ENCODE measurements around the gene ZNF200.

- TF ChIP-seq TAF1 (IDR thresholded peaks at IDR 0.05; ENCODE audit: borderline replicate concordance, insufficient read depth, low read length) (no peak), REST (IDR thresholded peaks at IDR 0.05; ENCODE audit: insufficient read depth in 1 of 2, low read depth in 2 of 2, low read length in 2 of 2) (no peak), POLR2AphosphoS5 (IDR thresholded peaks at IDR 0.05; ENCODE audit: low read depth, low read length) (no peak), SIN3A (IDR thresholded peaks at IDR 0.05; ENCODE audit: borderline replicate concordance, insufficient read depth, low read length) (no peak)
These were observed 55.3 kb downstream of the ZNF200 start for GRCh38 chr16:3179651-3180050.

Measured in PFSK-1 (cell line).